SK-N-SH (cell line): ENCODE results near the gene ATP8A2.
"Not testable (repeated sequence)": the region's sequence is repeated elsewhere in the genome, so short reads cannot be mapped to it uniquely, and the experiment has no call there.

ENCODE experiments used
- CTCF ChIP-seq: fragments of 200-600 bp; sonication (generic); IDR thresholded peaks from 2 replicates; pipeline ENCODE4 v1.6.1; 2017; ENCODE audit warnings: antibody characterized with exemption, mild to moderate bottlenecking, moderate library complexity
- EZH2phosphoT487 ChIP-seq: fragments of 200-600 bp; sonication (generic); IDR thresholded peaks from 2 replicates; pipeline ENCODE4 v1.6.1; 2017; ENCODE audit warnings: low read depth, mixed run types, mild to moderate bottlenecking, antibody characterized with exemption, moderate library complexity, borderline replicate concordance
- GABPA ChIP-seq: IDR thresholded peaks from 2 replicates; pipeline ENCODE4 v1.4.0; 2012; ENCODE audit warnings: low read depth, mild to moderate bottlenecking
- JUND ChIP-seq: IDR thresholded peaks from 2 replicates; pipeline ENCODE4 v1.4.0; 2012
- MAX ChIP-seq: IDR thresholded peaks from 2 replicates; pipeline ENCODE4 v1.4.0; 2012; ENCODE audit warnings: low read depth
- NFIC ChIP-seq: IDR thresholded peaks from 2 replicates; pipeline ENCODE4 v1.4.0; 2012; ENCODE audit warnings: borderline replicate concordance
- POLR2AphosphoS5 ChIP-seq: IDR thresholded peaks from 2 replicates; pipeline ENCODE4 v1.6.1; 2012; ENCODE audit warnings: low read depth, low read length
- RAD21 ChIP-seq: IDR thresholded peaks from 2 replicates; pipeline ENCODE4 v1.6.1; 2012; ENCODE audit warnings: mild to moderate bottlenecking, low read length
- RCOR1 ChIP-seq: fragments of 150-350 bp; IDR thresholded peaks from 2 replicates; pipeline ENCODE4 v1.6.1; 2017; ENCODE audit warnings: antibody characterized with exemption, low read length
- RFX5 ChIP-seq: IDR thresholded peaks from 2 replicates; pipeline ENCODE4 v1.6.1; 2012; ENCODE audit warnings: mild to moderate bottlenecking, improper control_type of control experiment, low read length
- SIN3A ChIP-seq: IDR thresholded peaks from 2 replicates; pipeline ENCODE4 v1.6.1; 2012; ENCODE audit warnings: low read depth, mild to moderate bottlenecking, low read length, moderate library complexity, borderline replicate concordance
- TAF1 ChIP-seq: IDR thresholded peaks from 2 replicates; pipeline ENCODE4 v1.6.1; 2012; ENCODE audit warnings: low read depth, mild to moderate bottlenecking, low read length, moderate library complexity, borderline replicate concordance
- USF2 ChIP-seq: fragments of 150-350 bp; IDR thresholded peaks from 2 replicates; pipeline ENCODE4 v1.6.1; 2017; ENCODE audit warnings: antibody characterized with exemption, low read length, low read depth, borderline replicate concordance
- YY1 ChIP-seq: IDR thresholded peaks from 2 replicates; pipeline ENCODE4 v1.4.0; 2012; ENCODE audit warnings: low read depth, mild to moderate bottlenecking

- not testable (repeated sequence) for TF ChIP-seq CTCF, MAX, POLR2AphosphoS5, TAF1, EZH2phosphoT487, SIN3A, GABPA, RCOR1, YY1, RAD21, NFIC, RFX5, JUND, USF2
Measured at GRCh38 chr13:25572171-25572570, 200.4 kb downstream of the ATP8A2 start.
